Measurements from ENCODE around the gene ILF3.
A peak's percentile ranks its signal among the peaks of the same experiment; 100 is the strongest.

ILF3 gene

GRCh38 chr19:10618846-10619245 lies 35.3 kb upstream of the ILF3 start:
- no peak overlapping the region for H3K4me3 ChIP-seq (ENCODE audit: low read depth, low read length)

GRCh38 chr19:10620786-10621185 lies 33.4 kb upstream of the ILF3 start:
- no peak overlapping the region for H3K4me3 ChIP-seq (ENCODE audit: low read depth, low read length)
- TF ChIP-seq, protein P1, sequence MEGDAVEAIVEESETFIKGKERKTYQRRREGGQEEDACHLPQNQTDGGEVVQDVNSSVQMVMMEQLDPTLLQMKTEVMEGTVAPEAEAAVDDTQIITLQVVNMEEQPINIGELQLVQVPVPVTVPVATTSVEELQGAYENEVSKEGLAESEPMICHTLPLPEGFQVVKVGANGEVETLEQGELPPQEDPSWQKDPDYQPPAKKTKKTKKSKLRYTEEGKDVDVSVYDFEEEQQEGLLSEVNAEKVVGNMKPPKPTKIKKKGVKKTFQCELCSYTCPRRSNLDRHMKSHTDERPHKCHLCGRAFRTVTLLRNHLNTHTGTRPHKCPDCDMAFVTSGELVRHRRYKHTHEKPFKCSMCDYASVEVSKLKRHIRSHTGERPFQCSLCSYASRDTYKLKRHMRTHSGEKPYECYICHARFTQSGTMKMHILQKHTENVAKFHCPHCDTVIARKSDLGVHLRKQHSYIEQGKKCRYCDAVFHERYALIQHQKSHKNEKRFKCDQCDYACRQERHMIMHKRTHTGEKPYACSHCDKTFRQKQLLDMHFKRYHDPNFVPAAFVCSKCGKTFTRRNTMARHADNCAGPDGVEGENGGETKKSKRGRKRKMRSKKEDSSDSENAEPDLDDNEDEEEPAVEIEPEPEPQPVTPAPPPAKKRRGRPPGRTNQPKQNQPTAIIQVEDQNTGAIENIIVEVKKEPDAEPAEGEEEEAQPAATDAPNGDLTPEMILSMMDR (IDR thresholded peaks at IDR 0.05; ENCODE audit: low read depth, low read length): no peak

More at GRCh38 chr19:10618846-10619245, 35.3 kb upstream of the ILF3 start:
- TF ChIP-seq, protein P1 (IDR thresholded peaks at IDR 0.05; ENCODE audit: low read depth, low read length): no peak

GRCh38 chr19:10621966-10622365 lies 32.2 kb upstream of the ILF3 start:
- H3K4me3 ChIP-seq (ENCODE audit: low read depth, low read length): no peak overlapping the region
- TF ChIP-seq, protein P1 (IDR thresholded peaks at IDR 0.05; ENCODE audit: low read depth, low read length): no peak

- TF ChIP-seq, protein P1 (IDR thresholded peaks at IDR 0.05; ENCODE audit: low read depth, low read length): no peak
- no peak overlapping the region for H3K4me3 ChIP-seq (ENCODE audit: low read depth, low read length)
These were observed 29.6 kb upstream of the ILF3 start for GRCh38 chr19:10624585-10624984.

DNA sequence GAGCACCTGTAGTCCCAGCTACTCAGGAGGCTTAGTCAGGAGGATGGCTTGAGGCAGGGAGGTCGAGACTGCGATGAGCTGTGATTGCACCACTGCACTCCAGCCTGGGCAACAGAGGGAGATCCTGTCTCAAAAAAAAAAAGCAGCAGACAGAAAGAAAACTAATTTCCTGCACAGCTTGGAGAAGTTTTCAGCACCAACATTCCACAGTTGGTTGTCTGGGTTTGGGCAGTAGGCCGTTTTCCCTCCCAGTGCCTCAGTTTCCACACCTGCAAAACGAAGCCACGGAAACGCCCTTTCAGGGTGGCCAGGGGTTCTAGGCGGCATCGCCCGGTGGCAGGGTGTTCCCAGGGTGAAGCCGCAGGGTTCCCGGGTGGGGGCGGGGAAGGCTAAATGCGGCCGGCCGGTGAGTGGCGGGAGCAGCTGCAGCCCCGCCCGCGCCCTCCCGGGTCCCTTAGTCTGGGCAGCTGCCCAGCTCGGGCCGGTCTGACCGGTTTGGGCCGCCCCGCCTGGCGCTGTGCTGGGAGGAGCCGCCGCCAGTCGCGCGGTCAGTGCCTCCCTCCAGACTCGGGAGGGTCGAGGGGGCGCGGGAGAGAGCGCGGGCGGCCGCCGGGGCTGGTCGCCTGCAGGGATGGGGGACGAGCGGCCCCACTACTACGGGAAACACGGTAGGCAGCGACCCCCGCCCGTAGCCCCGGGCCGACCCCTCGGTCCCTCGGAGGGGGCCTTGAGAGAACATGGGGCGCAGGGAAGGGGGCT lies 29.0 kb upstream of the ILF3 start, which contains the start of gene SLC44A2:
TSS of gene SLC44A2 (plus strand) at position 551 of the 759 bp plus-strand sequence. CDS start at position 632, 81 bp downstream.
- H3K4me3 ChIP-seq (ENCODE audit: low read depth, low read length): peak within 1 kb of the TSS; percentile 59
- TF ChIP-seq, protein P1 (IDR thresholded peaks at IDR 0.05; ENCODE audit: low read depth, low read length): no peak

- TF ChIP-seq, protein P1 (IDR thresholded peaks at IDR 0.05; ENCODE audit: low read depth, low read length): no peak
- peak overlapping the region; percentile 59 for H3K4me3 ChIP-seq (ENCODE audit: low read depth, low read length)
These were observed 28.4 kb upstream of the ILF3 start for GRCh38 chr19:10625762-10626138.

GRCh38 chr19:10631874-10632273 lies 22.3 kb upstream of the ILF3 start:
- TF ChIP-seq, protein P1 (IDR thresholded peaks at IDR 0.05; ENCODE audit: low read depth, low read length): no peak
- no peak overlapping the region for H3K4me3 ChIP-seq (ENCODE audit: low read depth, low read length)

All from WI38 (cell line).